Motor neuron (in vitro differentiated cells): Measurements from ENCODE around the gene BIK. TPM values are rescaled to one million over a fixed set of nuclear protein-coding genes. Genes with fewer than 3 reads are reported as not detected.
"Not testable (repeated sequence)": the region's sequence is repeated elsewhere in the genome, so short reads cannot be mapped to it uniquely, and the experiment has no call there.

Experiments used
- ATAC-seq, 8 experiments: fragments of 200-7000 bp; cut with Tn5 transposase; replicated peaks in 6 of 8; 2 replicates each; pipeline ENCODE4 v1.8.0; 2021; ENCODE audit warnings: mild to moderate bottlenecking in 8 of 8, moderate library complexity in 8 of 8
- H3K27ac ChIP-seq, 2 donors: fragments of 250-450 bp; sonication (Bioruptor Pico); 2 replicates each; pipeline ENCODE4 v1.9.0; 2021; ENCODE audit warnings: antibody characterized with exemption in 2 of 2, mild to moderate bottlenecking in 2 of 2, moderate library complexity in 1 of 2
- H3K4me1 ChIP-seq, 2 donors: fragments of 250-450 bp; sonication (Bioruptor Pico); replicated peaks in 1 of 2; 2 replicates each; pipeline ENCODE4 v1.6.1; 2021; ENCODE audit warnings: antibody characterized with exemption in 2 of 2, mild to moderate bottlenecking in 2 of 2, moderate library complexity in 1 of 2
- H3K4me3 ChIP-seq, 5 donors: fragments of 250-450 bp; sonication (Bioruptor Pico); 2 replicates each; pipeline ENCODE4 v1.9.0; 2021; ENCODE audit warnings: antibody characterized with exemption in 5 of 5, mild to moderate bottlenecking in 5 of 5, moderate library complexity in 4 of 5
- WGBS, 10 experiments: fragments of 450-650 bp; shearing (Covaris generic); methylation state at CpG; one replicate each; pipeline ENCODE4 v1.0.0; 2022; 5-methylcytosine and 5-hydroxymethylcytosine counted together
- in situ Hi-C, 9 experiments: fragments of 400-800 bp; cut with MboI; loops; one replicate each; pipeline ENCODE4 v1.15.0; 2021; ENCODE audit warnings: low sequenced_read_pairs in 9 of 9, low pct_unique_long_range_greater_than_20kb in 2 of 9; ENCODE audit not compliant: unreplicated experiment in 9 of 9
- total RNA-seq, 8 experiments: library from RNA; unstranded; fragments of 300-600 nt; gene quantifications; 2 replicates each; pipeline versions ENCODE4 v1.2.3 to v1.2.4, GENCODE V29; 2022

Gene BIK
- total RNA-seq, 8 experiments from 2014 or later, result 0.32 to 3.0 (median 0.99) TPM

GRCh38 chr22:43129426-43130425, 19.2 kb downstream of the BIK start:
- Histone ChIP-seq H3K27ac (no peak overlapping the region), H3K4me1 (no peaks in the 10 kb centered on the region), H3K4me3 (no peak overlapping the region)
- ATAC-seq, result no peak
- in situ Hi-C loops, result no loop called here
- 58 to 100% (median 65%) methylated on average over 1 to 7 of the region's 16 CpGs; no CpG with 5 or more reads in 1 of the 10 experiments for WGBS, 10 experiments

- ATAC-seq, result no peak
- no peak overlapping the region for H3K4me3 ChIP-seq
- WGBS, 10 experiments, result 80 to 100% (median 92%) methylated on average over 1 to 10 of the region's 17 CpGs; no CpG with 5 or more reads in 1 of the 10 experiments
Observed at GRCh38 chr22:43131773-43132501, 21.4 kb downstream of the BIK start.

GRCh38 chr22:43133401-43133800, 22.9 kb downstream of the BIK start:
- in situ Hi-C loops, result no loop called here
- H3K4me3 ChIP-seq, result no peak overlapping the region
- 0 to 100% (median 86%) methylated on average over 1 to 5 of the region's 9 CpGs; no CpG with 5 or more reads in 4 of the 10 experiments for WGBS, 10 experiments
- no peak overlapping the region for H3K27ac ChIP-seq
- no peaks in the 10 kb centered on the region for H3K4me1 ChIP-seq
- no peak for ATAC-seq

More at GRCh38 chr22:43131773-43132501, 21.4 kb downstream of the BIK start:
- in situ Hi-C loops, result no loop called here
- no peak overlapping the region for H3K27ac ChIP-seq
- no peaks in the 10 kb centered on the region for H3K4me1 ChIP-seq

- Histone ChIP-seq H3K4me1 (no peaks in the 10 kb centered on the region), H3K27ac (no peak overlapping the region), H3K4me3 (no peak overlapping the region)
- no peak for ATAC-seq
- WGBS, 10 experiments, result 60 to 100% (median 81%) methylated on average over 1 to 4 of the region's 4 CpGs; no CpG with 5 or more reads in 6 of the 10 experiments
- in situ Hi-C loops, result no loop called here
Observed at GRCh38 chr22:43134553-43134952, 24.0 kb downstream of the BIK start.

DNA sequence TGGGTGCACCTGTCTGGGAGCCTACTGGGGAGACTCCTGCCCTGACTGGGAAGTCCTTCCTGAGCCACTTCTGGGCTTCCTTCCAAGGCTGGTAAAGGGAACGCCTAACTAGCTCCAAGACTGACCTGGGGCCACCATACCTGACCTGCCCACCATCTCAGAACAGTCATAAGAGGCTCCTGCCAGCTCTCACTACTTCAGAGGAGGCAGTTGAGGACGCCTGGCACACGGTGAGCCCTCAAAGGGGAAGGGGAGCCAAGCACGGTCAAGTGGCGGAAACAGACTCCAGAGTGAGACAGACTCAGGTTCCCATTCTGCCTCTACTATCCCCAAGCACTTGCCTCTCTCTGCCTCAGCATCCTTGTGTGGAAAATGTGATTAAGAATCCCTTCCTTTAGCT, 25.0 kb downstream of the BIK start:
- Histone ChIP-seq H3K4me3 (no peak overlapping the region), H3K4me1 (no peaks in the 10 kb centered on the region), H3K27ac (no peak overlapping the region)
- ATAC-seq, result no peak
- WGBS, 10 experiments, result 70 to 100% (median 96%) methylated on average over 1 to 4 of the region's 5 CpGs; no CpG with 5 or more reads in 5 of the 10 experiments
- in situ Hi-C loops, result no loop called here

GRCh38 chr22:43136255-43136654, 25.7 kb downstream of the BIK start:
- no peaks in the 10 kb centered on the region for H3K4me1 ChIP-seq
- ATAC-seq, result peak; percentile 42 to 91 (median 62)
- WGBS, 10 experiments, result 0 to 88% (median 40%) methylated on average over 1 to 8 of the region's 9 CpGs; no CpG with 5 or more reads in 3 of the 10 experiments
- no peak overlapping the region for H3K4me3 ChIP-seq
- in situ Hi-C loops, result no loop called here
- H3K27ac ChIP-seq, result no peak overlapping the region

DNA sequence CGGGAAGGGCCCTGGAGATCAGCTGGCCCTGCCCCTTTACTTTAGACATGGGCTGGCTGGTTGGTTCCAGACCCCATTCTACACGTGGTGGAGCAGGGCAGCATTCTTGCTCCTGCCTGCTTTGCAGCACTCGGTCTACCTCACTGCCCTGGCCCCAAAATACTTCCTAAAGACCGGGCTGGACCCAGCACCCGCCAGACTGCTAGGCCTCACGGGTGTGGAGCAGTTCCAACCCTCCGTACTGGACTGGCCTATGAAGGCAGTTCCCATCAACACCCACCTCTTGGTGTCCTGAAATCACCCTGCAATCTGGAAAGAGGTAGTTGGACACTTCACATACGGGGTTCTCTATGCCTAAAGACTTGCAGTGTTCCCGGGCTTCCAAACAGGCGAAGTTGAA, 26.3 kb downstream of the BIK start:
- ATAC-seq, result no peak
- in situ Hi-C loops, result no loop called here
- H3K4me1 ChIP-seq, result peaks cover 1 to 2% of the 10 kb centered on the region in 2 donors
- no peak overlapping the region for H3K27ac ChIP-seq
- no peak overlapping the region for H3K4me3 ChIP-seq
- 67 to 100% (median 88%) methylated on average over 2 to 5 of the region's 10 CpGs; no CpG with 5 or more reads in 6 of the 10 experiments for WGBS, 10 experiments

GRCh38 chr22:43142880-43143562, 32.5 kb downstream of the BIK start, which contains the start of gene MCAT:
TSS of gene MCAT (minus strand) at chr22:43143398. CDS start at chr22:43143348, 50 bp downstream.
- H3K27ac ChIP-seq, result peak within 1 kb of the TSS; percentile 45 to 83
- 0 to 4% (median 0%) methylated on average over 1 to 13 of the region's 83 CpGs; no CpG with 5 or more reads in 6 of the 10 experiments for WGBS, 10 experiments
- peak within 1 kb of the TSS; percentile 73 to 94 (median 86) for H3K4me3 ChIP-seq
- peak; percentile 93 to 97 (median 95) for ATAC-seq
- in situ Hi-C loops, result no loop called here
- peaks cover 8 to 12% of the 10 kb centered on the region in 2 donors for H3K4me1 ChIP-seq

DNA sequence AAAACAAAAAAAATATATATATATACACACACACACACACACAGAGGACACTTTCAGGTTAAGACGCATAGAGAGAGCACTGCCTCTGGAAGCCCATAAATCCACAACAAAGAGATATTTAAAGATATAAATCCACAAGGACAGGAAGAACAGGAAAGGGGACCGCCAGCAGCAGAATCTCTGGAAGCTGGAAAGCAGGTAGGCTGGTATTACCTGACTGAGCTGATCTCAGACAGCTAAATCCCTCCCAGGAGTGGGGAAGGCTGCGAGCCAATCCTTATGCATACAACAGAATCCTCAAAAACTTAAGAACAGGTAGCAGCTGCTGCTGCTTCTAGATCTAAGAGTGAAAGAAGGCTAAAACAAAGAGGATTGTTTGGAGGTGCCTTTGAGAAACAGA, 34.4 kb downstream of the BIK start:
- ATAC-seq, result no peak
- in situ Hi-C loops, result no loop called here
- 73 to 100% (median 100%) methylated on average over 1 to 3 of the region's 3 CpGs; no CpG with 5 or more reads in 4 of the 10 experiments for WGBS, 10 experiments

DNA sequence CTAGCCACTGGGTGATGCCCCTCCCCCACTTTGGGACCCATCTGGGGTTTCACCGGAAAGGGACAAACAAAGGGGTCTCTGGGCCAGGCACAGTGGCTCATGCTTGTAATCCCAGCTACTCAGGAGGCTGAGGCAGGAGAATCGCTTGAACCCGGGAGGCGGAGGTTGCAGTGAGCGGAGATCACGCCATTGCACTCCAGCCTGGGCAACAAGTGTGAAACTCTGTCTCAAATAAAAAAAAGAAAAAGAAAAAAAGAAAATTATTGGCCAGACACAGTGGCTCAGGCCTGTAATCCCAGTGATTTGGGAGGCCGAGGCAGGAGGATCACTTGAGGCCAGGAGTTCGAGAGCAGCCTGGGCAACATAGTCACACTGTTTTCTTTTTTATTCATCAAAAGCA, 34.8 kb downstream of the BIK start:
- H3K4me3 ChIP-seq, in situ Hi-C loops, H3K27ac ChIP-seq, ATAC-seq: not testable (repeated sequence)
- peaks cover 8 to 12% of the 10 kb centered on the region in 2 donors for H3K4me1 ChIP-seq
- WGBS, 10 experiments, result 80 to 100% (median 97%) methylated on average over 2 to 6 of the region's 8 CpGs; no CpG with 5 or more reads in 3 of the 10 experiments

More for the DNA sequence above, 34.4 kb downstream of the BIK start:
- H3K27ac ChIP-seq, result no peak overlapping the region
- H3K4me1 ChIP-seq, result peaks cover 8 to 12% of the 10 kb centered on the region in 2 donors
- H3K4me3 ChIP-seq, result no peak overlapping the region

GRCh38 chr22:43146332-43146731, 35.8 kb downstream of the BIK start:
- H3K4me1 ChIP-seq, result peaks cover 8 to 12% of the 10 kb centered on the region in 2 donors
- H3K27ac ChIP-seq, in situ Hi-C loops, H3K4me3 ChIP-seq, ATAC-seq: not testable (repeated sequence)
- WGBS, 10 experiments, result 60 to 100% (median 86%) methylated on average over 1 to 11 of the region's 15 CpGs; no CpG with 5 or more reads in 1 of the 10 experiments

GRCh38 chr22:43147821-43148220, 37.3 kb downstream of the BIK start:
- 0 to 93% (median 72%) methylated on average over 1 to 5 of the region's 8 CpGs; no CpG with 5 or more reads in 1 of the 10 experiments for WGBS, 10 experiments
- ATAC-seq, result no peak
- H3K27ac ChIP-seq, result no peak overlapping the region
- in situ Hi-C loops, result no loop called here
- H3K4me3 ChIP-seq, result no peak overlapping the region
- peaks cover 0 to 12% of the 10 kb centered on the region in 2 donors for H3K4me1 ChIP-seq
